ES-I3 (cell line): ENCODE results near the gene EDNRB.
"Not testable (repeated sequence)": the region's sequence is repeated elsewhere in the genome, so short reads cannot be mapped to it uniquely, and the experiment has no call there.

Experiments
- H3K36me3 ChIP-seq: 2 replicates; pipeline ENCODE4 v1.6.1; 2013; ENCODE audit warnings: mild to moderate bottlenecking, low read length, control low read depth, moderate library complexity; ENCODE audit not compliant: insufficient read depth
- H3K4me1 ChIP-seq: 2 replicates; pipeline ENCODE4 v1.6.1; 2013; ENCODE audit warnings: mild to moderate bottlenecking, control low read depth, low read length; ENCODE audit not compliant: insufficient read depth
- H3K9ac ChIP-seq: 2 replicates; pipeline ENCODE4 v1.6.1; 2013; ENCODE audit warnings: low read depth, mild to moderate bottlenecking, low read length, moderate library complexity
- H3K9me3 ChIP-seq: 2 replicates; pipeline ENCODE4 v1.6.1; 2013; ENCODE audit warnings: mild to moderate bottlenecking, low read length, moderate library complexity; ENCODE audit not compliant: control insufficient read depth, insufficient read depth

EDNRB gene

GRCh38 chr13:77918391-77919245 lies at the start of gene EDNRB:
EDNRB (minus strand) TSS chr13:77918831; CDS start chr13:77918573, 258 bp downstream.
- no peaks in the 10 kb centered on the region for H3K36me3 ChIP-seq
- no peaks in the 10 kb centered on the region for H3K4me1 ChIP-seq
- peak within 1 kb of the TSS; percentile 56 for H3K9ac ChIP-seq
- H3K9me3 ChIP-seq, result no peaks in the 10 kb centered on the region

DNA sequence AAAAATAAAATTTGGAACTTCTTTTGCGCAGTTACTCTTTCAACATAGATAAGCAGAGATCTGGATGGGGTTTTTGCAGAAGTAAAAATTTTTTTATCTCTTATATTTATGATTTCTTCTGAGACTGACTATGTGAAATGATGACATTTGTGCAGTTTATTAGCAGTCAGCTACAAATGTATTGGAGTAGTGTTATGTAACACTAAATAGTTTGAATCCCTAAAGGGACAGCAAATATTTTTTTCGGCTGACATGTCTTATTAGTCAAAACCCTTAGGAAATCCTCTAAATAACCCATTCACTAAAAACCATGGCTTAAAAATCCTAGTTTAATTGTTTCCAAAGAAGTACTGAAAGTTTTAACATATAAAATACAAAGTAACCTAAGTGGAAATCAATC lies 48.0 kb upstream of the EDNRB start:
- H3K36me3 ChIP-seq, result no peaks in the 10 kb centered on the region
- H3K9ac ChIP-seq, result no peak overlapping the region
- H3K4me1 ChIP-seq, result no peaks in the 10 kb centered on the region
- 0 out of 2 replicates have a peak, but pooled peaks cover 4% of the 10 kb centered on the region for H3K9me3 ChIP-seq

DNA sequence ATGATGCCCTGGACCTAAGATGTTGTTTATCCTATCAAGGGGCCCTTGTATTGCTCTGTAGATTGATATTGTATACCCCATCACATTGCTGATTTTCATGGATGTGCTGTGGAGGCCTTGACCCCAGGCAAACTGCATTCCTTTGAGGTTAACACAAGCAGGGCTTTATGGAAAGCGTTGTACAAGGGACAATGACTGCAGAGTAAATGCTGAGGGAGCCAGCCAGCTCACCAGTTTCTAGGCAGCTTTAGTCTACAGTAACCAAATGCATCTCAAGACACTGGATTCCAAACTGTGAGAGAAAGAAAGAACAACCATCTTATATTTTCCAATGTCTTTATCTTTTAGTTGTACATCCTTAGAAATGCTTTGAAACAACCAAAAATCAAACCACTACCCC lies 34.1 kb upstream of the EDNRB start:
- Histone ChIP-seq H3K4me1 (peaks cover 5% of the 10 kb centered on the region), H3K9me3 (no peaks in the 10 kb centered on the region), H3K9ac (no peak overlapping the region), H3K36me3 (no peaks in the 10 kb centered on the region)

DNA sequence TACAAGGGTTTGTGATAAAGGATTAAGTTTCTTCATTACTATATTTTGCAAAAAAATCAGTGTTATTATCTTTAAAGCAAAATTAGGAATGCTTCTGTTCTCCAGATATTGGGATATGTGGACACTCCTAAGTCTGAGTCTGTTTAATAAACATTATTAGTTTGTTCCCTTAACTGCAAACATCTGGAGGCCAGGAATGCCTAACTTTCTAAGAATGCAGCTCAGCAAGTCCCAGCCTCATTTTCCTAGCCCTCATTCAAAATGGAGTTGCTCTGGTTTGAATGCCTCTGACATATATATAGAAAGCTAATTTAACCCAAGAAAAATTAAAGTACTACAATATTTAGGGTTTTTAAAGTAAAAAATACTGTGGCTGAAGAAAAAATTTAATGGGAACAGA lies 33.6 kb upstream of the EDNRB start:
- Histone ChIP-seq H3K4me1 (peaks cover 5% of the 10 kb centered on the region), H3K36me3 (no peaks in the 10 kb centered on the region), H3K9me3 (no peaks in the 10 kb centered on the region), H3K9ac (no peak overlapping the region)

- Histone ChIP-seq H3K36me3 (no peaks in the 10 kb centered on the region), H3K4me1 (no peaks in the 10 kb centered on the region; the same call in 1 of the 2 replicates), H3K9ac (no peak overlapping the region), H3K9me3 (no peaks in the 10 kb centered on the region)
Measured at GRCh38 chr13:77946522-77946921, 27.9 kb upstream of the EDNRB start.

DNA sequence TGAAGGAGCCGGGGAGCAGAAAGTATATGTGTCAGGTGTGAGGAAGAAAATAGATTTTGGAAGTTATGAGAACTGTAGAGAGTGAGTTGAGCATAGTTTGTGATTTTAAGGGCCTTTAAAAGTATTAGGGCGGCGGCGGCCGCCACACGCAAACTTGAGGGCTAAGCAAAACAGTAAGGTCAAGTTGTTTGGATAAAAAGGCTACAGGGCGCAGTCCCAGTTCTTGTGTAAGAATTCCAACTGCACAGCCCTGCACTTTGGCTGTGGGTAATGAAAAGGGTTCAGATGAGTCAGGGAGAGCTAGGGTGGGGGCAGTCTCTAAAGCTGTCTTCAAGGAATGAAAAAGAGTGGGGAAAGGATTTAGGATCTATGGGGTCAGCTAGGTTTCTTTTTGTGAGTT lies 16.4 kb upstream of the EDNRB start:
- not testable (repeated sequence) for H3K9me3 ChIP-seq, H3K36me3 ChIP-seq, H3K9ac ChIP-seq
- H3K4me1 ChIP-seq, result peaks cover 16% of the 10 kb centered on the region; the same call in 1 of the 2 replicates

DNA sequence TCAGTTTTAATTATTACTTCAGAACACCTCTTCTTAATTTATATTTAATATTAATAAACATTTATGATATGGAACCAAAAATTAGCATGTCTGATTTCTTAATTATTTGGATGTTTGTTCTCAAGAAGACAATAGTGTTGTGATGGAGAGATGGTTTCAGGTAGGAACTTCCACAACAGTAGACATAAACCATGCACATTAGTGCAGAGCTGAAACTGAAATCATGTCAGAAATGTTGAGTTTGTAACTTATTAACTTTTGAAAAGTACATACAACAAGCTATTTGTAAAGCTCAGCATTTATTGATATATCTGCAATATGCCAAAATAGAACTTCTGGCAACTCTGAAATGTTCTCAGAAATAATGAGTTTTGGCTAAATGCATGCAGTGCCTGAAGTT lies 11.8 kb upstream of the EDNRB start:
- no peaks in the 10 kb centered on the region for H3K36me3 ChIP-seq
- peaks cover 16% of the 10 kb centered on the region; the same call in 1 of the 2 replicates for H3K4me1 ChIP-seq
- H3K9me3 ChIP-seq, result no peaks in the 10 kb centered on the region; the same call in 1 of the 2 replicates
- no peak overlapping the region for H3K9ac ChIP-seq

GRCh38 chr13:77928909-77929308 lies 10.3 kb upstream of the EDNRB start:
- Histone ChIP-seq H3K4me1 (peaks cover 16% of the 10 kb centered on the region; the same call in 1 of the 2 replicates), H3K9me3 (peaks cover 2% of the 10 kb centered on the region), H3K9ac (no peak overlapping the region), H3K36me3 (no peaks in the 10 kb centered on the region)

- H3K9me3 ChIP-seq, result peaks cover 2% of the 10 kb centered on the region
- no peak overlapping the region for H3K9ac ChIP-seq
- H3K4me1 ChIP-seq, result 0 out of 2 replicates have a peak, but pooled peaks cover 2% of the 10 kb centered on the region
- no peaks in the 10 kb centered on the region for H3K36me3 ChIP-seq
Measured at GRCh38 chr13:77925616-77926015, 7.0 kb upstream of the EDNRB start.

DNA sequence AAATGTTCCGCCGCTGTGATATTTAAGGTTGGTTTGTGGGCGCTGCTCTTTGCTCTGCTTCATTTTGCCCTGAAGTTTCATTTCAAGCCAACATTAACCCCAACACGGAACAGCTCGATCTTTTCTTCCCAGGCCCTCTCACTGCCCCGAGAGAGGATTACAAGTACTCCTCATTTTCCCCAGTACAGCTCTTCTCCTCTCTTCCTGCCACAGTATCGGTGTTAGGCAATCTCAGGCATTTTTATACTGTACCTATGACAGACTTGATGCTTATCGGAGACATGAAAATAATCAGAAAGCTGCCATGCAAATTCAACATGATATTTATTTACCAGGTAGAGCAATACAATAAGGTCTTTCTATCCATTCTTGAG lies 1.3 kb upstream of the EDNRB start:
- no peaks in the 10 kb centered on the region for H3K4me1 ChIP-seq
- no peaks in the 10 kb centered on the region for H3K36me3 ChIP-seq
- H3K9me3 ChIP-seq, result peaks cover 2% of the 10 kb centered on the region; the same call in 1 of the 2 replicates
- peak overlapping the region; percentile 56 for H3K9ac ChIP-seq

GRCh38 chr13:77919246-77919920 lies 752 bp upstream of the EDNRB start:
- H3K4me1 ChIP-seq, result no peaks in the 10 kb centered on the region
- H3K9me3 ChIP-seq, result no peaks in the 10 kb centered on the region; the same call in 1 of the 2 replicates
- H3K9ac ChIP-seq, result peak overlapping the region; percentile 56
- no peaks in the 10 kb centered on the region for H3K36me3 ChIP-seq

GRCh38 chr13:77916488-77916887 lies 2.1 kb downstream of the EDNRB start:
- Histone ChIP-seq H3K9ac (peak overlapping the region; percentile 56; the same call in 1 of the 2 replicates), H3K4me1 (no peaks in the 10 kb centered on the region), H3K9me3 (no peaks in the 10 kb centered on the region), H3K36me3 (no peaks in the 10 kb centered on the region)

GRCh38 chr13:77915686-77916085 lies 2.9 kb downstream of the EDNRB start:
- Histone ChIP-seq H3K36me3 (no peaks in the 10 kb centered on the region), H3K9ac (peak overlapping the region; percentile 56; the same call in 1 of the 2 replicates), H3K4me1 (no peaks in the 10 kb centered on the region), H3K9me3 (no peaks in the 10 kb centered on the region)

DNA sequence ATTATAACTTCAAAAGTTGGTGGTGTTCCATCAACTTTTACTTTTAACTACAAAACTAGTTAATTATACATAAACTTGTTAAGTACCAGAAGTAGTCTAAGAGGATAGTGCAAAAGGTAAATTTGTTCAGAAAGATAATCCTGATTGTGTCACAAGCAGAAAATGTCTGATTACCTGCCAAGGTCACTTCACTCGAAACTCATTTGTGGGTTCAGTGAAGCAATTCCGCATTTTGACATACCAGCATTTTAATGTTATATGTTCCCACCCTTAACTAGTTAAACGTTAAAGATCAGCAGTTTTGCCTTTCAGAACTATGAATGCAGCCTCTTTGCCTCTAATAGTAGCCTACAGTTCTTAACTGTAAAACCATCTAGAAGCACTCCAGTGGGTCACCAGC lies 5.6 kb downstream of the EDNRB start:
- H3K36me3 ChIP-seq, result no peaks in the 10 kb centered on the region
- no peak overlapping the region; the same call in 1 of the 2 replicates for H3K9ac ChIP-seq
- no peaks in the 10 kb centered on the region for H3K4me1 ChIP-seq
- H3K9me3 ChIP-seq, result no peaks in the 10 kb centered on the region

DNA sequence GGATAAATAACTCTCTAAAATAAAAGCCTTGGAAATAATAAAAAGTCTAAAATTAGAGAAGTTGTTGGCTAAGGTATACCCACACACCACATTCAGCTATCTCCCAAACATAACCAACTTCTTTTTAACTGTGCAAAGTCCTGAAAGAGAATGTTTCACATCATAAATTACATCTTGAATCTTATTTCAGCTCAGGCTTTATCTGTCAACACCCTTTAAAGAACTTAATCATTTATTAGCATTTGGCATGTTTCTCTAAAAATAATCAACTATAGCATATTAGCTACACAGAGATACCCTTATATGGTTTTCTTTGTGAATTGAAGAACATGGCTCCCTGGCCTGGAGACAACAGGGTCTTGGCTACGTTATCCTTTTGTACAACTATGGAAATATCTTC lies 6.9 kb downstream of the EDNRB start:
- no peaks in the 10 kb centered on the region for H3K9me3 ChIP-seq
- H3K36me3 ChIP-seq, result peaks cover under 1% of the 10 kb centered on the region; the same call in 1 of the 2 replicates
- no peak overlapping the region for H3K9ac ChIP-seq
- no peaks in the 10 kb centered on the region for H3K4me1 ChIP-seq
